A549 treated with Hydrocortisone at 1 μM for 4 hours (cell line): Measurements from ENCODE around the gene DMKN. TPM values are rescaled to one million over a fixed set of nuclear protein-coding genes. Genes with fewer than 3 reads are reported as not detected.

Source experiments
- total RNA-seq: library from RNA; stranded (reverse); fragments of 200-300 nt; extraction: Qiagen RNA extraction; gene quantifications from 5 replicates; pipeline ENCODE4 v1.2.3, GENCODE V29; 2022

The DMKN gene
- 33.8 to 45.0 TPM (median 35.0 TPM) in 5 replicates for total RNA-seq

GRCh38 chr19:35513628-35514281 lies at the start of gene DMKN:
Gene DMKN (minus strand): TSS chr19:35513649. CDS start chr19:35513475, 174 bp downstream.

DNA sequence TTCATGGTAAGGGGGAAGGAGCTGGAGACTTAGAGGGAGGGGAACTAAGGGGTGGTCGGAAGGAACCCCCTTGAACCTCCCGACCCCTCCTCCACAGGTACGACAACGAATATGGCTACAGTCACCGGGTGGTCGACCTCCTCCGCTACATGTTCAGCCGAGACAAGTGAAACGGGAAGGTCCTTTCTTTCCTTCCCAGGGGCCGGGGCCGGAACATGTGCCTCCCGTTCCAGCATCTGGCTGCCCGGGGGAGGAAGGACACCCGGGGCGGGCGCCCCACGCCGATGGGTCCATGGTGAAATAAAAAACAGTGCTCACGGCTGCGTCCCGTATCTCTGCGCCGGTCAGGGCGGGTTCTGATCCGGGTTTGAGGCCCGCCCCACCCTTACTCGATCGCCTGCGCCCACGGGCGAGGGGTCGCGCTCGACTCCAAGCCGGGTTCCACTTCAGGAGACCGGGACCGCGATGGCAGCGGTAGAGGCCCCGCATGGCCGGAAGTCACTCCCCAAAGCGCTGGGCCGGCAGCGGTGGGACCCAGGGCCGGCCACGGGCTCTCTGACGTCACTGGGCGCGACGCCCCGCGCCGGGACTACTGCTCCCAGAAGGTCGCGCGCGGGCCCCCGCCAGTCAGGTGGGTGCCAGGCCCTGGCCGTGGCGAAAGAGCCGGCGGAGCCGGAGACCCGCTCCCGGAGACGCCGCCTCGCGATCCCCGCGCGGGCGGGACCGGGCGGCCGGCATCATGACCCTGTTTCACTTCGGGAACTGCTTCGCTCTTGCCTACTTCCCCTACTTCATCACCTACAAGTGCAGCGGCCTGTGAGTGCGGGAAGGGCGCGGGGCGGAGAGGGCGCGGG lies 31.8 kb upstream of the DMKN start, which contains the start of gene TMEM147:
TMEM147 (plus strand) TSS at position 626 of the 854 bp plus-strand sequence; CDS start at position 740, 114 bp downstream.

GRCh38 chr19:35533201-35533821 lies 19.9 kb upstream of the DMKN start, which contains the start of gene GAPDHS:
Gene GAPDHS (plus strand): TSS chr19:35533456. CDS start chr19:35533528, 72 bp downstream.

DNA sequence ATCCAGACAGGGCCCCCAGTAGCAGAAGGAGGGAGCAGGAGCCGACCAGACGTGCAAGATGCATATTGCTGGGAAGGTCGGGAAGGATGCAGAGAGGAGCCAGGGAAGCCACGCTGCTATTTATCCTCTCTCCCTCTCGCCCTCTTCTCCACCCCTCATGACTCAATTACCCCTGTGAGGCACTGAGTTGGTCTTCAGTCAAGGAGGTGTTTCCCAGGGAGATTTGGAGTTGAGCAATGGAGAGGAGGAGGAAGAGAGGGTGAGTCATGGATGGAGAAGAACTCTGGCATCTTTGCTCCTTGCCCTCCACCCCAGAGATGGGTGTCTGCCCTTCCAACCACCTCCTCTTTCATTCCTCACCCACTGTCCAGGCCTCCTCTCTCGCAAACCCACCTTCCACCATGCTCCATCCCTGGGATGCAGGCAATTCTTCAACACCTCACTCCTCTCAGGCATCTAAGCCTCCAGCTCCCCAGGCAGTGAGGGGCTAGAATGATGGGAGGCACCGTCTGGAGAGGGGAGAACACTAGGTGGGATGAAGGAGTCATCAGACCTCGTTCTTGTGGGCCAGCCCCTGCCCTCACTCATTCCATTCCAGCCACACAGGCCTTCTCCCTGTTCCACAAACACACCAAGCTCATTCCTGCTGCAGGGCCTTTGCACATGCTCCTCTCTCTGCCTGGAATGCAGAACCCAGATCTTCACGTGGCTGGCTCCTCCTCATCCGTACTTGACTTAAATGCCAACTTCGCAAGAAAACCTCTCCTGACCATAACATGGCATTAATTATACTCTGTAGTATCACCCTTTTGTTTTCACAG lies 15.0 kb upstream of the DMKN start, which contains the start of gene SBSN:
SBSN (minus strand) TSS at position 94 of the 821 bp plus-strand sequence; CDS start at position 64, 30 bp downstream.

DNA sequence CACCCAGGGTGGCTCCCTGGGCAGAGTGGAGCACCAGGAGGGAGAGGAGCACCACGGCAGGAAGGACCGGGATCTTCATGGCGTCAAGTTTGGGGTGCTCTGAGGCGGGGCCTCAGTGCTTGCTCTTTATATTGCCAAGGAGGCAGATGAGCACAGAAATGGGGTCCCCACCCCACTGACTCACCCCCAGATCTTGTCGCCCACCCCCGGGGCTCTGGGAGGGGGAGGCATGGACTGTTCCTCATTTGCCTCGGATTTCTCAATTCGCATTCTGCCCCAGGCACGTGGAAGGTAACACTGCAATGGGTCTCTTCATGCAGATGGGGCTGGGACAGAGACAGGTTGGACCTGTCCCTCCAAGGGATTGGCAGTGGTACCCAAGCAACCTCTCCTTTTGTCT lies 23.1 kb downstream of the DMKN start, which contains the start of gene KRTDAP:
KRTDAP (minus strand) TSS at position 101 of the 400 bp plus-strand sequence; CDS start at position 79, 22 bp downstream.

DNA sequence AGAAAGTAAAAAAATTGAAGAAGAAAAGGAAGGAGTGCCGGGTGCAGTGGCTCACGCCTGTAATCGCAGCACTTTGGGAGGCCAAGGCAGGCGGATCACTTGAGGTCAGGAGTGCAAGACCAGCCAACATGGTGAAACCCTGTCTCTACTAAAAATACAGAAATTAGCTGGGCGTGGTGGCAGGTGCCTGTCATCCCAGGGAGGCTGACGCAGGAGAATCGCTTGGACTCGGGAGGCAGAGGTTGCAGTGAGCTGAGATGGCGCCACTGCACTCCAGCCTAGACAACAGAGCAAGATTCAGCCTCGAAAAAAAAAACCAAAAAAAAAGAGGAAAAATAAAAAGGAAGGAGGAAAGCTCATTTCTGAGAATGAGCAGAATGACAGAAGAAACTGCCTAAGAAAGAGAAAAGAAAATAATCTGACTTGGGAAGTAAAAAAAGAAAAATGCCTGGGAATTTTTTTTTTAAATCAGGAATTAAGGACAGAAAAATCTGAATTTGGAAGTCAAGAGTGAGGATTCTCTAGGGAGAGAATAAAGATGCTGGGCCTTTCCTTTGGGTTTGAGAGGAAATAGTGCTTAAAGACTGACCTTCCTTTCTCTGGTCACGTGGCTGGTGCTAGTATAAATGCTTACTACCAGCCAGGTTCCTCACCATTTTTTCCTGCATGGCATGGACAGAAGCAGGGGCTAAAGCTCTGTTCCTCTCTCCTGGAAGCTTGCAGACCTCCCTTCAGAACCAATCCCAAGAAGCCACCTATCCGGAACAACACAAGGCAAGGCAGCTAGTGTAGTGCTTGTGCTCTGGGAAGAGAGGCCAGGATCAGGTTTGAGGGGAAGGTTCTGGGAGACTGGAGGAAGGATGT lies 65.6 kb downstream of the DMKN start, which contains the start of gene FFAR2:
FFAR2 (plus strand) TSS at position 652 of the 864 bp plus-strand sequence. CDS start 1,458 bp downstream, outside the sequence.

Other genes starting within 250 kb of the DMKN start
- 120 to 158 TPM (median 149 TPM) in 5 replicates for gene USF2, start 244.7 kb downstream of the DMKN start, total RNA-seq
- 0.02 to 0.22 TPM (median 0.12 TPM) in 3 of 5 replicates, not detected in the others for gene HAMP, start 231.1 kb downstream of the DMKN start, total RNA-seq
- gene MAG, start 221.5 kb downstream of the DMKN start, total RNA-seq, result not detected in 5 replicates
- gene CD22, start 184.5 kb downstream of the DMKN start, total RNA-seq, result 0.68 to 1.2 TPM (median 0.95 TPM) in 5 replicates
- gene FFAR1, start 165.7 kb downstream of the DMKN start, total RNA-seq, result 0.07 TPM in 2 of 5 replicates, not detected in the others
- 0.09 TPM in 2 of 5 replicates, not detected in the others for gene FFAR3, start 155.2 kb downstream of the DMKN start, total RNA-seq
- gene GPR42, start 142.6 kb downstream of the DMKN start, total RNA-seq, result not detected in 5 replicates
- gene FFAR2, start 65.4 kb downstream of the DMKN start, total RNA-seq, result not detected in 5 replicates
- gene KRTDAP, start 23.2 kb downstream of the DMKN start, total RNA-seq, result not detected in 5 replicates
- 2.2 to 4.6 TPM (median 3.5 TPM) in 5 replicates for gene SBSN, start 14.7 kb upstream of the DMKN start, total RNA-seq
- 0.09 TPM in 1 of 5 replicates, not detected in the others for gene GAPDHS, start 19.8 kb upstream of the DMKN start, total RNA-seq
- gene TMEM147, start 32.0 kb upstream of the DMKN start, total RNA-seq, result 323 to 433 TPM (median 412 TPM) in 5 replicates
- 0.07 to 0.09 TPM in 2 of 5 replicates, not detected in the others for gene ATP4A, start 50.0 kb upstream of the DMKN start, total RNA-seq
- gene PMIS2, start 72.5 kb upstream of the DMKN start, total RNA-seq, result not detected in 5 replicates
- 13.0 to 16.4 TPM (median 14.9 TPM) in 5 replicates for gene HAUS5, start 99.1 kb upstream of the DMKN start, total RNA-seq
- gene RBM42, start 115.4 kb upstream of the DMKN start, total RNA-seq, result 147 to 203 TPM (median 195 TPM) in 5 replicates
- 1.5 to 3.3 TPM (median 2.9 TPM) in 5 replicates for gene ETV2, start 128.1 kb upstream of the DMKN start, total RNA-seq
- gene COX6B1, start 134.7 kb upstream of the DMKN start, total RNA-seq, result 1,261 to 1,482 TPM (median 1,322 TPM) in 5 replicates
- gene UPK1A, start 152.9 kb upstream of the DMKN start, total RNA-seq, result 0.52 to 1.5 TPM (median 1.0 TPM) in 5 replicates
- gene ZBTB32, start 190.9 kb upstream of the DMKN start, total RNA-seq, result not detected in 5 replicates
- 53.9 to 62.2 TPM (median 56.6 TPM) in 5 replicates for gene KMT2B, start 204.4 kb upstream of the DMKN start, total RNA-seq
- 11.5 to 12.9 TPM (median 11.8 TPM) in 5 replicates for gene IGFLR1, start 228.8 kb upstream of the DMKN start, total RNA-seq
- gene U2AF1L4, start 231.8 kb upstream of the DMKN start, total RNA-seq, result 21.9 to 27.5 TPM (median 24.7 TPM) in 5 replicates
- gene PSENEN, start 232.0 kb upstream of the DMKN start, total RNA-seq, result 250 to 344 TPM (median 287 TPM) in 5 replicates
- 21.5 to 27.9 TPM (median 23.2 TPM) in 5 replicates for gene LIN37, start 234.9 kb upstream of the DMKN start, total RNA-seq
- 0.14 to 0.35 TPM (median 0.29 TPM) in 5 replicates for gene HSPB6, start 243.4 kb upstream of the DMKN start, total RNA-seq
- gene PROSER3, start 244.5 kb upstream of the DMKN start, total RNA-seq, result 19.6 to 32.1 TPM (median 24.2 TPM) in 5 replicates